Astrocyte of the hippocampus (primary cell): ENCODE data around the gene MYO5A.
"Not testable (repeated sequence)": the region's sequence is repeated elsewhere in the genome, so short reads cannot be mapped to it uniquely, and the experiment has no call there.

ENCODE experiments used
- DNase-seq: peaks from one replicate; pipeline ENCODE4 v3.0.0; 2011; ENCODE audit warnings: low read depth, low spot score

MYO5A gene

GRCh38 chr15:52528564-52529340, at the start of gene MYO5A:
TSS of gene MYO5A (minus strand) at chr15:52528880. CDS start at chr15:52528806, 74 bp downstream.
- DNase-seq = peak; percentile 92

- no peak for DNase-seq
Observed at GRCh38 chr15:52576692-52577091, 48.0 kb upstream of the MYO5A start.

GRCh38 chr15:52575573-52575972, 46.9 kb upstream of the MYO5A start:
- DNase-seq = not testable (repeated sequence)

- no peak for DNase-seq
Observed at GRCh38 chr15:52575072-52575471, 46.4 kb upstream of the MYO5A start.

- DNase-seq = not testable (repeated sequence)
Observed at GRCh38 chr15:52574623-52575022, 45.9 kb upstream of the MYO5A start.

- DNase-seq = peak; percentile 95
Observed at GRCh38 chr15:52568601-52569585, 40.2 kb upstream of the MYO5A start, which contains the start of gene ARPP19. TSS of gene ARPP19 (minus strand) at chr15:52569030. CDS start at chr15:52568892, 138 bp downstream.

DNA sequence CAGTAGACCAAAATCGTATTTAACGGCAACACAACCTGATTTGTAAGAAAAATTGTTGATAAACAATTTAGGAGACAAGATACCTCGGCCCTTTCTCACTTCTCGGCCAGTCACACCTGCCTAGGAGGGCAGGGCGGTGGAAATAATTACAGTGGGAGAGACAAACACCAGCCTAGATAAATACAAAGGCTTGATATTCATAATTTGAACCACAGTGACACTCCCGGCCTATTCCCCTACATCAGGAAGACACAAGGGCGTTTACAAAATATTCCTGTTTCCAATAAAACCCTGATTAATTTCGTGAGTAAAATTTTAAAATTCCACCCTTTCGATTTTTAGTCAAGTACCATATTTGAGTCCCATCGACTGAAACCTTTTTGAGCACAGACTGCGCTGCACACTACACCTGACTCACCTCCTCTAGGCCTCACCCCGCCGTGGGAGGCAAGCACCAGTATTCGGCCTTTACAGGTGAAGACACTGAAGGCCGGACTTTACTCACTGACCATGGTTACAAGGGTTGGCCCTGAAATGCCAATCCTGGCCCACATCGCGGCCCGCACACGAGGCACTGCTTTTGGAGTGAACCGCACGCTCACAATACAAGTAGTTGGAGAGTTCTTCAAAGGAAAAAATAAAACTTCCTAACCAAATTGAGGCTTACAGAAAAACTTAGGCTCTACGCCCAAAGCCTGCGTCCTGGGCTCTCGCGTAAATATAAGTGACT, 39.4 kb upstream of the MYO5A start:
- no peak for DNase-seq

DNA sequence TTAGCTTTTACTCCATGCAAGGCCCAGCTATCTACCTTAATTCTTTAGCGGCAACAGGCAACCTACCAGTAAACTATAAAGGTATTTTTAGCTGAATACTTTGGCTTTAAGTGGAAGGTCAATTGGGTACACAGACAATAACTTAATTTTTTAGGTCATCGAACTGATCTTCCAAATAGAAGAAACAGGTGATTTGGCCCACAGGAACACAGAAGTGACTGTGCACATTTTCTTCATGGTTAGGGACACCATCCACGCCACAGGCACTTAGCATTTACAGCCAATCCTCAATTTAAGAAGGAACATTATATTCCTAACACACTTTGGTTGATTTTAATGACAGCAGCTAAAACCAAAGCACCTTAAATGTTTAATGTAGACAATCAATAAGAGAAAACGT, 38.2 kb upstream of the MYO5A start:
- DNase-seq = no peak

DNA sequence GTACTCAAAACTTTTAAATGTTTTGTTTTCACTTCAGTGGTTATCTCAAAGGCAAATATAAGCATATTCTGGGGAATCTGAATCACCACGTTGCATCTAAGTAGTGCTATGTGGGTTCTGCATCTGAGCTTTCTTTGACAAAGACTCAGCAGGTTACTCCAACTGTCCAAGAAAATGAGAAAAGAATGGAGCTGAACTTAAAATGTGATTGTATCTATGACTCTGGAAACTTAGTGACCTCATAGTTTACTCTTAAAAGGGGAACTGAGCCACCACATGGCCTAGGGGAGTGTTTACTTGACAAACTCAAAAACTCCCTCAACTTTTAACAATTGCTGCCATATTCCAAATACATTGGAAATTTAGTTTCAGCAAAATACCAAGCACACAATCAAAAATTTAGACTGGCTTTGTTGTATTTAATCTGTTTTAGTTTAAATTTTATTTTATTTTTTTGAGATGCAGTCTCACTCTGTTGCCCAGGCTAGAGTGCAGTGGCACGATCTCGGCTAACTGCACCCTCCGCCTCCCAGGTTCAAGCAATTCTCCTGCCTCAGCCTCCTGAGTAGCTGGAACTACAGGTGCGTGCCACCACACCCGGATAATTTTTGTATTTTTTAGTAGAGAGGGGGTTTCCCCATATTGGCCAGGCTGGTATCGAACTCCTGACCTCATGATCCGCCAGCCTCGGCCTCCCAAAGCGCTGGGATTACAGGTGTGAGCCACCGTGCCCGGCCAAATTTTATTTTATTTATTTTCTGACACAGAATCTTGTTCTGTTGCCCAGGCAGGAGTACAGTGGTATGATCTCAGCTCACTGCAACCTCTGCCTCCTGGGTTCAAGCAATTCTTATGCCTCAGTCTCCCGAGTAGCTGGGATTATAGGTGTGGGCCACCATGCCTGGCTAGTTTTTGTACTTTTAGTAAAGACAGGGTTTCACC, 37.0 kb upstream of the MYO5A start:
- peak; percentile 70 for DNase-seq

- no peak for DNase-seq
Observed at GRCh38 chr15:52563501-52564060, 34.9 kb upstream of the MYO5A start.

GRCh38 chr15:52559575-52559974, 30.9 kb upstream of the MYO5A start:
- no peak for DNase-seq

DNA sequence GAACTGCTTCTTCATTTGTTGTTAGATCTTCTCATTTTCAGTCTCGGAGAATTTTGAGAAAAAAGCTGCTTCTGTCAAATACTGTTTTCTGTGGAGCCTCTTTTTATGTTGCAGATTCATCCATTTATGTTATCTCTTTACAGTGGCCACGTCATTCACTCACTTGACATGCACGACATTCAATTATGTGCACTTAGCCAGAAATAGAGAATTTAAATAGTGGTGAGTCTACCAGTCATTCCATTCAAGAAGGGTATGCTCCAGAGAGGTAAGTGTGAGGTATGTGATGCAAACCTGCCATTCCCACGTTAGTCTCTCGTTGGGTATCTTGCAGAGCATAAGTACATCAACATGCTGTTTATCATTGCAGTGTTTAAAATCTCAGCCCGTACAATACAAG, 30.3 kb upstream of the MYO5A start:
- no peak for DNase-seq

DNA sequence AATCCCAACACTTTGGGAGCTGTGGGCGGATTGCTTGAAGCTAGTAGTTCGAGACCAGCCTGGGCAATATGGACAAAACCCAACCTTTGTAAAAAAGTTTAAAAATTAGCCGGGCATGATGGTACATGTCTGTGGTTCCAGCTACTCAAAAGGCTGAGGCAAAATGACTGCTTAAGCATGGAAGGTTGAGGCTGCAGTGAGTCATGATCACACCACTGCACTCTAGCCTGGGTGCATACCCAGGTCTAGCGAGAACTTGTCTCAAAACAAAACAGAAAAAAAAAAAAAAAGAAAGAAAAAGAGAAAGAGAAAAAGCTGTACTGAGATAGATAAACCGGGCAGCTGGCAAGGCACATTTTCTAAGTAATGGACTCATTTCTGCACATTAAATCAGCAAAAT, 29.5 kb upstream of the MYO5A start:
- peak; percentile 78 for DNase-seq

- no peak for DNase-seq
Observed at GRCh38 chr15:52557274-52557641, 28.6 kb upstream of the MYO5A start.

DNA sequence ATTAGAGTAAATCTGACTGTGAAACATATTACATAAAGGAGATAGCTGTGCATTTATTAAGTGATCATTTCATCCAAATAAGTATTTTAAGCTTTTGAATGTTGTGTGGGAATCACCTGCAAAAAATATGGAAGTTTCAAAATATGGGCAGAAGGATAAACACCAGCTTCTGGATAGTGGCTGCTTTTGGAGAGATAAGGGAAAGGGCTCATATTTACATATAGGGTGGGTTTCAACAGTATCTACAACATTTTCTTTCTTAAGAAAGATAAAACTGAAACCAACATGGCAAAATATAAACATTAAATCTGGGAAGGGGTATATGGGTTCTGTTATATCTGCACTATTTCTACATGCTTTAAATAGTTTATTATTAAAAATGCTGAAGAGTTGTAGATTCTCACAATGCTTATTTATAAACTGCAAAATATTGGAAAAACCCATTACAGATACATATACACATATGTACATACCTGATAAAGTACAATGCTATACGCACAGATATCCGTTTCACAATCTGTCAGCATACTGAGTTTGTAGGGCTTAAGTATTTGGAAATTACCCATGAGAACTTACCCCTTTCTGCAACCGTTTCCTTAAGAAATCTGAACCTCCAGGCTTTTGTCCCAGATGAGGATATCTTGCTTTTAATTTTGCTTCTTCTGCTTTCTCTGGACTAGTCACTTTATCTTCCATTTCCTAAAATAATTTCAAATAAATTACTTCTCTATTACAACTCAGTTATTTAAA, 28.0 kb upstream of the MYO5A start:
- no peak for DNase-seq

GRCh38 chr15:52552303-52552702, 23.6 kb upstream of the MYO5A start:
- no peak for DNase-seq

DNA sequence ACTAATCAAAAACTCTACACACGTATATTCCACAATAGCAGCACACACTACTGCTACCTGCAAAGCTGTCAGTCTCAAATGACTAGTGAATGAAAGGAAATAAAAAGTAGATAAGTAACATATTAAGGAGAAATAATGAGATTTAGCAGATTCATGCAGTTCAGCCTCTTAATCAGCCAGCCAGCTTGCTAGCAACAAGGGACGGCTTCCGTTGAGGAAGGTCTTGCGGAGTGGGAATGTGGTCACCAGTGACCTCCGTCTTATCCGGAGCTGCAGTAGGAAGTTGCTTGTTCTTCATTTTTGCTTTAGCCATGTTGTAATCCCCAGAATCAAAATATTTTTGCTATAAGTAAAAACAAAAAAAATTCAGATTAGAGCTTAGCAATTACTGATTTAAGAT, 23.1 kb upstream of the MYO5A start:
- no peak for DNase-seq

- DNase-seq = not testable (repeated sequence)
Observed at GRCh38 chr15:52551186-52551585, 22.5 kb upstream of the MYO5A start.

DNA sequence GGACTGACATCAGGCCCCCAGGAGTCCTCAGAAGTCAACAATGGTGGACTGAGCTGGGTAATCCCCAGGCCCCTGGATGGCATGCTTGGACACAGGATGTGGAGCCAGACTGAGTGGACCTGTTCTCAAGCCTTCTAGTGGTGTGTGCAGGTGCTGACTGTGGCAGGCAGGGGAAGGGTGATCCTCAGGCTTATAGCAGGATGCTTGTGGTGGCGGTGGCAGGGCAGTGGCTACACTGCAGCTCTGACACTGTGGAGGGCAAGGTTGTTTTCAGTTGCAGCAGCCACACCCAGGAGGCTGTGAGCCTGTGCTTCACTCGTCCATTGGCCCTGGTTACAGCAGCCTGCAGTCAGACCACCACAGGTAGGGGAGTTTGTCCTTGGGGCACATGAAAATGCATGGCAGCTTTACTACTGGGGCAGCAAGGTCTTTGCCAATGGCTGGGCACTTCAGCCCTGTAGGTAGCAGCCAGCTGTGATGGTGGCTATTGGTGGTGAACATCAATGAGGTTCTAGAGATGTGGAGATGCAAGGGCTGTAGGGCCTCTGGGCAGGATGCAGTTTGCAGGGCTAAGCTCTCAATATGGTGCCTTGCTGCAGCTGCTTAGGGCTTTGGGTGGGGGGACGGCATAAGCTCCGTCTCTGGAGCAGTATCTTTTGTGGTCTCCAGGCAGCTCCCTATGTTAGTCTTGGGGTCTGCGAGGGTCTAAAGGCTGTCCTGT, 17.5 kb upstream of the MYO5A start:
- no peak for DNase-seq
